ENCODE measurements around the gene LARP4B. TPM values are rescaled to one million over a fixed set of nuclear protein-coding genes. Genes with fewer than 3 reads are reported as not detected.

The LARP4B gene
- total RNA-seq, 1 donor: 13.6 TPM

DNA sequence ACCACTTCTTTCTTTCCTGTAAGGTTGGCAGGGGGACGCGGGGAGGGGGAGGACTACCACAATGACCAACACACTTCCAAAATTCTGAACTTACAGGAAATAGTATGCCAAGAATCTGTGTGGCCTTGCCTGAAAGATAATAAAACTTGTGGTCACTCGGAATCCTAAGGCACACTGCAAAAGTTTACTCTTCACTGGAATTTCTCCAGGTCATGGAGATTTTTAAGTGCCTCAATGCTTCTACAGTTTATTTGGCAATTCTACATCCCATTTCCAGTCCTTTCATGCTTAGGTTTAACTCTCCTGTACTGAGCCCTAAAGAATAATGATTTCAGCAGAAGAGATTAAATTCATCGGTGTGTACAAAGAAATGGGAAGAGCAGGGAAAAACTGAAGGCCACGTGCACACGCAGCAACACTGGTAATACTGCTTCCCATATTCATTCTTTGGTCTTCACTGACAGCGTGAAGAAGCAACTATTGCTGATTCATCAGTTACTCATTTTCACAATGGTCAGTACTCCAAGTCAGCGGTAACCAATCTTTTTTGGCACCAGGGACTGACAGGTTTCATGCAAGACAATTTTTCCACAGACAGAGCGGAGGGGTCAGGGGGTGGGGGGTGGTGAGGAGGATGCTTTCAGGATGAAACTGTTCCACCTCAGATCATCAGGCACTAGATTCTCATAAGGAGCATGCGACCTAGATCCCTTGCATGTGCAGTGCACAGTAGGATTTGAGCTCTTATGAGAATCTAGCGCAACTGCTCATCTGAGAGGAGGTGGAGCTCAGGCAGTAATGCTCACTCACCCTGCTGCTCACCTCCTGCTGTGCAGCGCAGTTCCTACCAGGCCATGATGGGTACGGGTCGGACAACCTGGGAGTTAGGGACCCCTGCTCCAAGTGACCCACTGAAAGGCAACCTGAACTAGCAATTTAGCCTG lies 9.8 kb downstream of the LARP4B start:
- peaks cover 26% of the 10 kb centered on the region for H3K4me1 ChIP-seq (ENCODE audit: insufficient read depth, low read length)
- no peaks in the 10 kb centered on the region for H3K27me3 ChIP-seq (ENCODE audit: insufficient read depth, low read length)
- H3K4me3 ChIP-seq (ENCODE audit: low read length): no peak overlapping the region
- no peaks in the 10 kb centered on the region for H3K9me3 ChIP-seq (ENCODE audit: low read depth, low read length)

DNA sequence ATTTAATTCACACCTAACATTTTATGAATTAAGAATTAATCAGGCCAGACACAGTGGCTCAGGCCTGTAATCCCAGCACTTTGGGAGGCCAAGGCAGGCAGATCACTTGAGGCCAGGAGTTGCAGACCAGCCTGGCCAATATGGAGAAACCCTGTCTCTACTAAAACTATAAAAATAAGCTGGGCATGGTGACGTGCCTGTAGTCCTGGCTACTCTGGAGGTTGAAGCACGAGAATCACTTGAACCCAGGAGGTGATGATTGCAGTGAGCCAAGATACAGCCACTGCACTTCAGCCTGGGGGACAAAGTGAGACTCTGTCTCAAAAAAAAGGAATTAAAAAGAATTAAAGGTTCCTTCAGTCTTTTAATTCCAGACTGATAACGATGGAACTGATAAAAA lies 11.1 kb downstream of the LARP4B start:
- Histone ChIP-seq H3K4me1 (ENCODE audit: insufficient read depth, low read length) (peaks cover 18% of the 10 kb centered on the region), H3K4me3 (ENCODE audit: low read length) (no peak overlapping the region)

DNA sequence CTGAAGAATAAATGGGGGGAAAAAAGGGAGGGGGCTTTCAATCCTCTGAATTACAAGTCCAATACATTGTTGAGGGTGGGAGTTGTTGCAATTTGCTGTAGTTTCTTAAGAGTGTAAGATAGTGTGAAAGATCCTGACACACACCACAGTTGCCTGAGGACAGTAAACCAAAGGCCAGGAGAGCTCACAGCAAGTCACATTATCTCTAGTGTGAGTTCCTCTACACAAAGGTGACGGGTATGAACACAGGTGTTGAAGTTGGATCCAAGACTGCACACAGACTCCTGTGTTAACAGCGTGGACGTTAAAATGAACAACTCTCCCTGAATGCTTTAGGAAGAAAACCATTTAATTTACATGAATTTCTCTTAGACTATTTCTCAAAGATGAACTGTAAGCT lies 12.0 kb downstream of the LARP4B start:
- peaks cover 17% of the 10 kb centered on the region for H3K4me1 ChIP-seq (ENCODE audit: insufficient read depth, low read length)
- no peaks in the 10 kb centered on the region for H3K9me3 ChIP-seq (ENCODE audit: low read depth, low read length)
- H3K4me3 ChIP-seq (ENCODE audit: low read length): no peak overlapping the region
- H3K27me3 ChIP-seq (ENCODE audit: insufficient read depth, low read length): no peaks in the 10 kb centered on the region

More for the DNA sequence above, 11.1 kb downstream of the LARP4B start:
- Histone ChIP-seq H3K9me3 (ENCODE audit: low read depth, low read length) (no peaks in the 10 kb centered on the region), H3K27me3 (ENCODE audit: insufficient read depth, low read length) (no peaks in the 10 kb centered on the region)

DNA sequence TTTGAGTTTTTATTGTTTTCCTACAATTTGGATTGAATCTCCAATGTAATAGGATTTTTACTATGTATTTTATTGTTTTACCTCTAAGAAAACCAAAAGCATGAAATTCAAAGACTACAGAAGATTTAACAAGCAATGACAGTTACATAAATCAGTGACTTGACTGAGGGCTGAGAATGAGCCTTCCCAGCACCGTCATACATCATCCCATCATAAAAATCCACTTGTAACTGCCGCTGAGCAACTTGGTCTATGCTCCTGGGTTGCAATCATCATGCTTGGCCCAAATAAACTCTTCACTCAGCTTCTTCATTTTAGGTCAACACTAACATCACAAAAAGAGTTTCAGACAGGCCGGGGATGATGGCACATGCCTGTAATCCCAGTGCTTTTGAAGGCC lies 13.5 kb downstream of the LARP4B start:
- Histone ChIP-seq H3K27me3 (ENCODE audit: insufficient read depth, low read length) (no peaks in the 10 kb centered on the region), H3K9me3 (ENCODE audit: low read depth, low read length) (no peaks in the 10 kb centered on the region), H3K4me1 (ENCODE audit: insufficient read depth, low read length) (peaks cover 10% of the 10 kb centered on the region), H3K4me3 (ENCODE audit: low read length) (no peak overlapping the region)

DNA sequence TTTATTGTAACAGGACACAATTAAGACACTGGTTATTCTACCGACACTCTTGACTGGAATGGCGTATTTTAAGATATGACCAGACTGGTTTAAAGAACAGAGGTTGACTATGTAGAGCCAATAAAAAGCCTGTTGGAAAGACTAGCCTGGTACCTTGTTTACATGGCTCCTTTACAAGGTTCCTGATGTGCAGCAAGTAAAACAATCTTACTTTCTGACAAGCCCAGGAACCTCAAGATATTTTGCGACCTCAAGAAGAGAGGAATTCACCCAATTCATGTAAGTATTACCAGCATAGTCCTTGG lies 14.1 kb downstream of the LARP4B start:
- Histone ChIP-seq H3K9me3 (ENCODE audit: low read depth, low read length) (no peaks in the 10 kb centered on the region), H3K4me1 (ENCODE audit: insufficient read depth, low read length) (peaks cover 9% of the 10 kb centered on the region), H3K4me3 (ENCODE audit: low read length) (no peak overlapping the region), H3K27me3 (ENCODE audit: insufficient read depth, low read length) (no peaks in the 10 kb centered on the region)

DNA sequence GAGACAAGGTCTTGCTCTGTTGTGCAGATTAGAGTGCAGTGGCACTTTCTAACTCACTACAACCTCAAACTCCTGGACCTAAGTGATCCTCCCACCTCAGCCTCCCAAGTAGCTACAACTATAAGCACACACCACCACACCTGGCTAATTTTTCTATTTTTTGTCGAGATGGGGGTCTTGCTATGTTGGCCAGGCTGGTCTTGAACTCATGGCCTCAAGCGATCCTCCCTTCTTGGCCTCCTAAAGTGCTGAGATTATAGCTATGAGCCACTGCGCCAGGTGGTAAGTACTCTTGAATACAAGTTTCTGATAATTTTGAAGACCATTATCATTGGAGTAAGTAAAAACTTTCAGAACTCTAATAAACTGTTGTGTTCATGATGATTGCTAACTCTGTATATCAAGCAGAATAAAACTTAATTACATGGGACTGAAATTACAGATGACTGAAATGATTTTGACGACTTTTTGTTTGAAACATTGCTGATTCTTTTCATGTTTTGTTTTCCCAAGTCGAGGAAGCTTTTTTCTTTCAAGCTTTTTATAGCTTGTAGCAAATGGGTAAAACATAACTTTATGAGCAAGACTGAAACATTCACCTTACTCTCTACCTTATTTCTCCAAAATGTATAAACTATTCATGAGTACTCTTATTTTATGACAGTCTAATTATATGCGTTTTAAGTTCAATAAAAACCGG lies 14.6 kb downstream of the LARP4B start:
- Histone ChIP-seq H3K4me3 (ENCODE audit: low read length) (no peak overlapping the region), H3K9me3 (ENCODE audit: low read depth, low read length) (no peaks in the 10 kb centered on the region), H3K4me1 (ENCODE audit: insufficient read depth, low read length) (peaks cover 5% of the 10 kb centered on the region), H3K27me3 (ENCODE audit: insufficient read depth, low read length) (no peaks in the 10 kb centered on the region)

DNA sequence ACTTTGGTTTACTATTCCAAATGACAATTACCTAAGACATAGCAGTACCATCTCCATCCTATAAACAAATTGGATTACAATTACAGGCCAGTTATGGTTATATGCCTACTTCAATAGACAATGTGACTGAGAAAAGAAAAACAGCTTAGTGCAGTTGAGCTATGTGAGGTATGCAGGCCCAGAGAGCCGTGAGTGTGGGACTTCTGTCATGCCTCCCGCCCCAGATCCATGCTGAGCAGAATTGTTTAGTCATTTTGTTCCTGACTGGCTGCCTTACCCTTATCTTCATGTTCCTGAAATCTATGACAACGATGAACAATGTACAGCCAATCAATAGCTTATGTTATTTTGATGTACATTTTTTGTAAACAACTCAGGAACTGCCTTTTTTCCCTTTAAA lies 21.7 kb downstream of the LARP4B start:
- H3K4me3 ChIP-seq (ENCODE audit: low read length): no peak overlapping the region
- H3K4me1 ChIP-seq (ENCODE audit: insufficient read depth, low read length): no peaks in the 10 kb centered on the region
- no peaks in the 10 kb centered on the region for H3K9me3 ChIP-seq (ENCODE audit: low read depth, low read length)
- H3K27me3 ChIP-seq (ENCODE audit: insufficient read depth, low read length): no peaks in the 10 kb centered on the region

DNA sequence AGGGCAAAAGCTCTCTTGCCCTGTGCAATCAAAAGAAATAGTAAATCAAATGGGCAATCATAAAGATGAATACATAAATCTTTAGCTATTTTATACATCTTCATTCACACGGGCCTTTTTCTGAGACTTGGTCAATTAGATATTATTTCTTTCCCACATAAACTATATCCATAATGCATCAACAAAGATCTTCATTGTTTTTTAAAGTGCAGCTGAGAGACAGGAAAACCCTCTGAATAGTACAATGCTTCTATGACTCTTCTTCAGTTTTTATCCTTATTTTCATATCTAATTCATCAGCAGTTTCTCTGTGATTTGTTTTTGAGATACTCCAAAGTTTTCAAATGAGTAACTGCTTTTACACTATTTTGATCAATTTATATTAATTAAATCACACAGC lies 25.5 kb downstream of the LARP4B start:
- H3K27me3 ChIP-seq (ENCODE audit: insufficient read depth, low read length): no peaks in the 10 kb centered on the region
- H3K9me3 ChIP-seq (ENCODE audit: low read depth, low read length): no peaks in the 10 kb centered on the region
- no peak overlapping the region for H3K4me3 ChIP-seq (ENCODE audit: low read length)
- no peaks in the 10 kb centered on the region for H3K4me1 ChIP-seq (ENCODE audit: insufficient read depth, low read length)

DNA sequence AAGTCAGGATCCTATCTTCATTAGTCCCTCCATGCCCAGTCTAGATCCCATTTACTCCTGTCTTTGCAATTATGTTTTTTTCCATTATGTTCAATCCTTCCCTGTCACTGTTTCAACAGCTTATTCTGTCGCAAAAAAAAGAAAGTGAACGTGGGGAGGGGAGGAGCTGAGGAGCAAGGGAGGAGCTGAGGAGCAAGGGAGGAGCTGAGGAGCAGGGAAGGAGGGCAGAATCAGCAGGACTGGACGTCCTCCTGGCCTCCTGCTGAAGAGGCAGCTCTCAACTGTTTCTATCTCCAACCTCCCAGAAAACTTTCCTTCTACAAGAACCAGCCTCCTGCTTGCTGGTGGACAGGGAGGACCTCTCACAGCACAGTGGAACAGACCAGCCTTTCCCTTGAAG lies 26.0 kb downstream of the LARP4B start:
- H3K4me3 ChIP-seq (ENCODE audit: low read length): no peak overlapping the region
- H3K9me3 ChIP-seq (ENCODE audit: low read depth, low read length): no peaks in the 10 kb centered on the region
- no peaks in the 10 kb centered on the region for H3K27me3 ChIP-seq (ENCODE audit: insufficient read depth, low read length)

DNA sequence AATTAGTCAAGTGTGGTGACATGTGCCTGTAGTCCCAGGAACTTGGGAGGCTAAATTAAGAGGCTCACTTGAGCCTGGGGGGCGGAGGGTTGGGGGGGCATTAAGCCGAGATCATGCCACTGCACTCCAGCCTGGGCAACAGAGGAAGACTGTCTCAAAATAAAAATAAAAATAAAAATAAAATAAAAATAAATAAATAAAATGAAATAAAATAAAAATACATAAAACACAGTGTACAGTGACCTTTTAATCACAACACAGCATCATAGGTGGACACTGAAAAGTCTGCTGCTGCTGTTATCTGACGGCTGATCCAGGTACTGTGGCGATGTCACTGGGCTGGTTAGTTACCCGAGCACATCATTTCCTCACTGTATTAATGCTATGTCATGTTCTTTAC lies 27.1 kb downstream of the LARP4B start:
- H3K9me3 ChIP-seq (ENCODE audit: low read depth, low read length): no peaks in the 10 kb centered on the region
- H3K4me3 ChIP-seq (ENCODE audit: low read length): no peak overlapping the region
- H3K4me1 ChIP-seq (ENCODE audit: insufficient read depth, low read length): no peaks in the 10 kb centered on the region
- H3K27me3 ChIP-seq (ENCODE audit: insufficient read depth, low read length): no peaks in the 10 kb centered on the region

More for the DNA sequence above, 26.0 kb downstream of the LARP4B start:
- H3K4me1 ChIP-seq (ENCODE audit: insufficient read depth, low read length): no peaks in the 10 kb centered on the region

DNA sequence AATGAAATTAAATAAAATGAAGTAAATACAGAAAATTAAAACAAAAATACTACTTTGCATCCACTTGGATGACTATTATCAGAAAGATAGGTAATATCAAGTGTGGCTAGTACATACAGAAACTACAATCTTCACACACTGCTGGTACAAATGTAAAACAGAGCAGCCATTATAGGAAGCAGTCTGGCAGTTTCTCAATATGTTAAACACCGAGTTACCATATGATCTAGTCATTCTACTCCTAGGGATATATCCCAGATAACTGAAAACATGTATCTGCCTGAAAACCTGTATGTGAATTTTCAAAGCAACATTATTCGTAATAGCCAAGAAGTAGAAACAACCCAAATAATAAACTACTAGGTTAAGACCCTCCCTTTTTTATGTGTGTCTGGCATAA lies 33.4 kb downstream of the LARP4B start:
- Histone ChIP-seq H3K9me3 (ENCODE audit: low read depth, low read length) (no peaks in the 10 kb centered on the region), H3K4me1 (ENCODE audit: insufficient read depth, low read length) (no peaks in the 10 kb centered on the region), H3K4me3 (ENCODE audit: low read length) (no peak overlapping the region)

DNA sequence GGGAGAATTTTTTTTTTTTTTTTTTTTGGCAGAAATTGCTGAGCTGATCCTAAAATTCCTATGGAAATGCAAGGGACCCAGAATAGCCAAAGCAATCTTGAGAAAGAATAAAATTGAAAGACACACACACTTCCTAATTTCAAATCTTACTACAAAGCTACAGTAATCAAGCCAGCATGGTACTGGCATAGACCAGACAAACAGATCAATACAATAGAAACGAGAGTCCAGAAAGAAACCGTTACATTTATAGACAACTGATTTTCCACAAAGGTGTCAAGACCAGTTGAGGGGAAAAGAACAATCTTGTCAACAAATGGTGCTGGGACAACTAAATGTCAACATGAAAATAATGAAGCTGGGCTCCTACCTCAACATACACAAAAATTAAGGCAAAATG lies 34.5 kb downstream of the LARP4B start:
- H3K4me1 ChIP-seq (ENCODE audit: insufficient read depth, low read length): no peaks in the 10 kb centered on the region
- H3K9me3 ChIP-seq (ENCODE audit: low read depth, low read length): no peaks in the 10 kb centered on the region
- H3K27me3 ChIP-seq (ENCODE audit: insufficient read depth, low read length): no peaks in the 10 kb centered on the region
- no peak overlapping the region for H3K4me3 ChIP-seq (ENCODE audit: low read length)

More for the DNA sequence above, 33.4 kb downstream of the LARP4B start:
- no peaks in the 10 kb centered on the region for H3K27me3 ChIP-seq (ENCODE audit: insufficient read depth, low read length)

DNA sequence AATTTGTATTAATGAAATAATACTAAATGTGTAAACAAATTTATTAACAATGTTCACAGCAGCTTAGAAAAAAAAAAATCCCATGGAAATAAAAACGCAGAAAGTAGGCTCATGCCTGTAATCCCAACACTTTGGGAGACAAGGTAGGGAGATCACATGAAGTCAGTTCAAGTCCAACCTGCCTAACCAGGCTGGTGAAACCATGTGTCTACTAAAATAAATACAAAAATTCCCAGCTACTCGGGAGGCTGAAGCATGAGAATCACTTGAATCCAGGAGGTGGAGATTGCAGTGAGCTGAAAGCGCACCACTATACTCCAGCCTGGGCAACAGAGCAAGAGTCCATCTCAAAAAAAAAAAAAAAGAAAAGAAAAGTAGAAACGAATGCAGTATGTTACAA lies 36.2 kb downstream of the LARP4B start:
- no peaks in the 10 kb centered on the region for H3K9me3 ChIP-seq (ENCODE audit: low read depth, low read length)
- no peaks in the 10 kb centered on the region for H3K4me1 ChIP-seq (ENCODE audit: insufficient read depth, low read length)
- no peak overlapping the region for H3K4me3 ChIP-seq (ENCODE audit: low read length)
- H3K27me3 ChIP-seq (ENCODE audit: insufficient read depth, low read length): no peaks in the 10 kb centered on the region

DNA sequence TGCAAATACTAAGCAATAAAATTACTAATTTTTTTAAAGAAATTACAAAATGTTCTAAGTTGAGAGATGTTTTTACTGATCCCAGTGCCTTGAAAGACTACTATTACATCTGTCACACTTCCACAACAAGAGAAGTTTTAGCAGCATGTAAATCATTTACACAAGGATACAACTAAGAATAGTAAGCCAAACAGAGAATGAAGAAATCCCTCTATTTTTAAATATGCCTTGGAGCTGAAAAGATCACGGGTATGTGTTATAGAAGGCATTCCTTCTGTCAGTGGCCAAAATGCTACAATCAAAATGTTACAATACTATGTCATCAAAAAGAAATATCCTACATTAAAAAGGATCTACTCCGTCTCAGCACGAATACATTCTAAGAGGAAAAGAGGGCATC lies 52.6 kb downstream of the LARP4B start:
- Histone ChIP-seq H3K27me3 (ENCODE audit: insufficient read depth, low read length) (no peaks in the 10 kb centered on the region), H3K4me1 (ENCODE audit: insufficient read depth, low read length) (no peaks in the 10 kb centered on the region), H3K4me3 (ENCODE audit: low read length) (no peak overlapping the region), H3K9me3 (ENCODE audit: low read depth, low read length) (no peaks in the 10 kb centered on the region)

DNA sequence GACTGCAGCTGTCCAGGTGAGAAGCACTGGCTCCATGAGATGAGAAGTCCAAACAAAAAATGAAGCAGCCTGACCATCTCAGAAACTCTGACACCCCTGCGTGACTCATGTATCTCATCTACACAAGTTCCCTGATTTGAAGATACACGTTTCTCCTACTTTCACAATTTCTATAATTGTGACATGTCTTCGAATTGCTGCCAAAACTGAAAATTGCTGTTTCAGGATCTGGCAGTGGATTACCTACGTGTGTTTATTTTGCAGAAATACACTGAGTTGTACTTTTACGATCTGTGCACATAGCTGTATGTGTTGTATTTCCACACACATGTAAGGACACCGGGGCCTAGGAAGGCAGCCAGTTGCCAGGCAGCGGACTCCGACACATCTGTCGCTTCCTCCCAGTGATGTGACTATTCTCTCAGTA lies 53.2 kb downstream of the LARP4B start:
- no peaks in the 10 kb centered on the region for H3K27me3 ChIP-seq (ENCODE audit: insufficient read depth, low read length)

DNA sequence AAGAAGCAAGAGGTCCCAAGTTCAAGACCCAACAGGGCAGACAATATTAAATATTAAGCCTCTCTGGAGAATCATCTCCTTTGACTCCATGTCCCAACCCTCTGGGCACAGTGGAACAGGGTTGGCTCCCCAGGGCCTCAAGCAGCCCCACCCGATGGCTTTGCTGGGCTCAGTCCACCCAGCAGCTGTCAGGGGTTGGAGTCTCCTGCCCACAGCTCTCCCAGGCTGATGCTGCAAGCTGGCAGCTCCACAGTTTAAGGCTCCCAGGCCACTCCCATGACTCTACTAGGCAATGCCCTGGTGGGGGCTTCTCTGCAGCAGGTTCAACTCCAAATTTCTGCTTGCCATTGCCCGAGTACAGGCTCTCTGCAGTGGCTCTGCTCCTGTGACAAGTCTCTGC lies 55.1 kb downstream of the LARP4B start:
- no peaks in the 10 kb centered on the region for H3K27me3 ChIP-seq (ENCODE audit: insufficient read depth, low read length)
- no peaks in the 10 kb centered on the region for H3K9me3 ChIP-seq (ENCODE audit: low read depth, low read length)
- no peaks in the 10 kb centered on the region for H3K4me1 ChIP-seq (ENCODE audit: insufficient read depth, low read length)

More for the DNA sequence above, 53.2 kb downstream of the LARP4B start:
- H3K9me3 ChIP-seq (ENCODE audit: low read depth, low read length): no peaks in the 10 kb centered on the region
- no peak overlapping the region for H3K4me3 ChIP-seq (ENCODE audit: low read length)
- H3K4me1 ChIP-seq (ENCODE audit: insufficient read depth, low read length): no peaks in the 10 kb centered on the region

More for the DNA sequence above, 55.1 kb downstream of the LARP4B start:
- no peak overlapping the region for H3K4me3 ChIP-seq (ENCODE audit: low read length)

All from mononuclear cell (primary cell).